EH (cell line): ENCODE measurements around the gene NCF4.

ENCODE experiments used
- DNase-seq: peaks from one replicate; pipeline ENCODE4 v3.0.0-alpha.2; 2015; ENCODE audit warnings: low read depth

NCF4 gene

DNA sequence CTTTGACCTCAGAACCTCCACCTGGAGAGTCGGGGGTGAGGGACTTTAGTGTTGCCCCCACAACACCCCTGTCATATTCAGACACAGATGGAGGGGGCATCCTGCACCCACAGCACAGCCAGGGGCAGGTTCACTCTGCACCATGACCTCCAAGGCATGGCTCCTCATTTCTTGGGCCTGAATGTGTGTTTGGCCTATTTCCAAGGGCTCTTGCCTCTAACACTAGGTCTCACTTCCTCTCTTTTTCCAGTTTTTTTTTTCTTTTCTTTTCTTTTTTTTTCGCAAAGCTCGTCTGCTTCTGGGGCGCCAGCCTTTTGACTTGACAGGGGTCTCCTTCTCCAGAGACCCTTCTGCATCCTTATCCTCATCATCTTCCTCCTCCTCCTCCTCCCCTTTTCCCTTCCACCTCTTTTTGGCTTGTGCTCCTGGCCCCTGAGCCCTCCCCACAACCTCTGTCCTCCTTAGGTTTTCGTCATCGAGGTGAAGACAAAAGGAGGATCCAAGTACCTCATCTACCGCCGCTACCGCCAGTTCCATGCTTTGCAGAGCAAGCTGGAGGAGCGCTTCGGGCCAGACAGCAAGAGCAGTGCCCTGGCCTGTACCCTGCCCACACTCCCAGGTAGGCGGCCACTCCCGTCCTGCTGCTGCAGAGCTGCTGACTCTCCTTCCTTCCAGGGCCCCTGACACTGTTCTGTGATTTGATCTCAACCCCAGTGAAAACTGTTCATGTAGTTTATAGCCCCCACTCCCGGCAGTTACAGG is 3.8 kb downstream of the NCF4 start:
- DNase-seq, result no peak

DNA sequence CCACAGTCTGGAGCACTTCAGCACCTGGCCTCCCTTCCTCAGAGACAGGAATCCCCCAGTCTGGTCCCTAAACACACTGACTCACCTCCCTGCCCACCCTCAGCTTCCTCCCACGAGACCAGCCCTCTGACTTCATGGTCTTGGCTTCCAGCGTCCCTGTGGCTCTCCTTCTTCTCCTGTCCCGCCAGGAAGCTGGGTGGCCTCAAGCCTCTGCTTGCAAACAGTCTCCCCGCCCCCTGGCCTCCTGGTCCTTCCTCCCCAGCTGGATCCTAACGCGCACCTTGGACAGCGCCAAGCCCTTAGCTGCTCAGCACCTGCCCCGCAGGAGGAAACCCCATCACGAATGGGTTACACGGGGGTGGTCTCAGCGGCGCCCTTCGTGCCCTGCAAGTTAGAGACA is 4.5 kb downstream of the NCF4 start:
- DNase-seq, result no peak

DNA sequence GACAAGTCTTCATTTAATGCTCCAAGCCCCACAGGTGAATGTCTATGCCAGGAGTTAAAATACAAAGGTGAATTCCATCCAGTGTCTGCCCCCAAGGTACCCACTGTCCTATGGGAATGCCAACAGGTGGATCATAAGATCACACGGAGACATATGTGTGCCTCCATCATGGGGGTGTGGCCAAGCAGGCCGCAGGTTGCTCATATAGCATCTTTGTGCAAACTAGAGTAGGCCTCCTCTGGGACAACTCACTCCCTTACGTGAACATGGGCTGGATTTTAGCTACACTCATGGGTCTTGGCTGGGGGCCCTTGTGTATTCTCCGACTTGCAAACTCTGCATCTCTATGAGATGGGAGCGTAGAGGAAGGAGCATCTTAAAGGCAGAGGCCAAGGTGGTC is 6.9 kb downstream of the NCF4 start:
- DNase-seq, result no peak

DNA sequence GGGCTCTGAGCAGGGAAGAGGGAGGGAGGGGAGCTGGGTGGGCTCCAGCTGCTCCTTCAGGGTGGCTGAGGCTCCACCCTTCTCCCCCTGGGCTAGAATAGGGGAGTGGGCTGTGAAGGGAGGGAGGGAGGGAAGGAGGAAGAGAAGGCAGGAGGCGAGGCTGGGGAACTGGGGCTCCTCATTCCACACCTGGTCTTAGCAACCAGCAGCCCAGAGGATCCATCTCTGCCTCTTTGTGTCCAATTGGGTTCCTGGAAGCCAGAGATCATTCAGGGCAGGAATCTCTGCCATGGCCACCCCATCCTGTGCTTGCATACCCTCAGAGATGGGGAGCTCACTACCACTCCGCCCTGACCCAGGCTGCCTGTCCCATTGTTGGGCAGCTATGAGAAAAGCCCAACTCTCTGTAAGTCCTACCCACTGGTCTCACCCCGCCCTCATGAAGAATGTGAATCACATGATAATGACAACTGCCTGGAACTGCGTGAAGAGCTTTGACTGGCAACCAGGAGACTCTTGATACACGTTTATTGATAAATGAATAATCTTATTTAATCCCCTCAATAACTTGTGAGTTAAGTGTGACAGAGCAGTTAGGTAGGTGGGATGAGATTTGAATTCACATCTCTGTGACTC is 7.9 kb downstream of the NCF4 start:
- no peak for DNase-seq

DNA sequence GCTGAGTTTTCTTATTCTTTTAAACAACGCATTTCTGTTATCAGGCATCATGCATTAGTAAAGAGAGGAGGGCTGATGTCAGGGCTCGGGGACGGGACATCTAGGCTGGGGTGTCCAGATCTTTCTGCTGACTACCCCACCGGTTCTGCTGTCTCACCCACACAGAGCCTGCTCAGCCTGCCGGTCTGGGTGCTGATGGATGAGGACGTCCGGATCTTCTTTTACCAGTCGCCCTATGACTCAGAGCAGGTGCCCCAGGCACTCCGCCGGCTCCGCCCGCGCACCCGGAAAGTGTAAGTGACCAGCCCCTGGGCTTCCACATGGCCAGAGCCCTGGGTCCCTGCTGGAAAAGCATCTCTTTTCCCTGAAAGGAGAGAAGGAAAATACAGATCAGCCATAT is 9.4 kb downstream of the NCF4 start:
- DNase-seq, result no peak

DNA sequence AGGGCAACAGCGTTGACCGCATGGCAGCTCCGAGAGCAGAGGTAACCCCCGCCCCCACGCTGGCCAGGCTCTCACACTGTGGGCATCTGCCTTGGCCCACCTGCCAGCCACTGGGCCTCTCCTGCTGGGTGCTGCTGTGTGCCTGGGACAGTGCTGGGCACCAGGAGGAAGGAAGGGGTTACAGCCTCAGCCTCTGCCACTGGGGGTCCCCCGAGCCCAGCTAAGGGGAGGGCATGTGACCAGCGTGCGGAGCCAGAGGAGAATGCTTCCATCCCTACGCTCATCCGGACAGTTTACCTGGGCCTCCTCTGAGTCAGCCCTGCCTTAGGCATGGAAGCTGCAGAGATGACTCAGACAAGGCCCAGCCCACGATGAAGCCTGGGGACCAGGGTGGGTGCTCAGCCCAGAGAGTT is 10.9 kb downstream of the NCF4 start:
- DNase-seq, result peak; percentile 6

DNA sequence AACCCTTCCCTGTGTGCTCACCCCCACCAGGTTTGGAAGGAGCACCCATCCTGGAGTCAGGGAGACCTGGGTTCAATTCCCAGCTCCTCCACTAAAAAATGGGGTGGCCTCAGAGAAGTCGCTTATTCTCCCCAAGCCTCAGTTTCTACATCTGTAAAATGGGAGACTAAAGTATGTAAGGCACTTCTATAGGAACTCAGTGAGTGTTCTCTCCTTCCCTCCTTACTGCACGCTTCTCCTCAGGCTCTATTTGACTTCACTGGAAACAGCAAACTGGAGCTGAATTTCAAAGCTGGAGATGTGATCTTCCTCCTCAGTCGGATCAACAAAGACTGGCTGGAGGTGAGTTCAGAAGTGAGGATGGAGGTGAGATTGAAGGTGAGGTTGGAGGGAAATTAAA is 11.3 kb downstream of the NCF4 start:
- no peak for DNase-seq

DNA sequence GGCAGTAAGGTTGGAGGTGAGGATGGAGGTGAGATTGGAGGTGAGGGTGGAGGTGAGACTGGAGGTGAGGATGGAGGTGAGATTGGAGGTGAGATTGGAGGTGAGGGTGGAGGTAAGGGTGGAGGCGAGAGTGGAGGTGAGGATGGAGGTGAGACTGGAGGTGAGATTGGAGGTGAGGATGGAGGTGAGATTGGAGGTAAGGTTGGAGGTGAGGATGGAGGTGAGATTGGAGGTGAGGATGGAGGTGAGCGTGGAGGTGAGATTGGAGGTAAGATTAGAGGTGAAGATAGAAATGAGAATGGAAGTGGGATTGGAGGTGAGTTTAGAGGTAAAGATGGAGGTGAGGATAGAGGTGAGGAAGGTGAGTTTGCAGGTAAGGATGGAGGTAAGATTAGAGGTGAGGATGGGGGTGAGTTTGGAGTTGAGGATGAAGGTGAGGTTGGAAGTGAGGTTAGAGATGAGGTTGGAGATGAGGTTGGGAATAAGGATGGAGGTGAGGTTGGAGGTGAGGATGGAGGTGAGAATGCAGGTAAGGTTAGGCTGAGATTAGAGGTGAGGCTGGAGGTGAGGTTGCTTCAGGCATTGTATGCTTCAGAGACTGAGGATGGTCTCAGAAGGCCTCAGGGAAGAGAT is 12.2 kb downstream of the NCF4 start:
- DNase-seq, result no peak

DNA sequence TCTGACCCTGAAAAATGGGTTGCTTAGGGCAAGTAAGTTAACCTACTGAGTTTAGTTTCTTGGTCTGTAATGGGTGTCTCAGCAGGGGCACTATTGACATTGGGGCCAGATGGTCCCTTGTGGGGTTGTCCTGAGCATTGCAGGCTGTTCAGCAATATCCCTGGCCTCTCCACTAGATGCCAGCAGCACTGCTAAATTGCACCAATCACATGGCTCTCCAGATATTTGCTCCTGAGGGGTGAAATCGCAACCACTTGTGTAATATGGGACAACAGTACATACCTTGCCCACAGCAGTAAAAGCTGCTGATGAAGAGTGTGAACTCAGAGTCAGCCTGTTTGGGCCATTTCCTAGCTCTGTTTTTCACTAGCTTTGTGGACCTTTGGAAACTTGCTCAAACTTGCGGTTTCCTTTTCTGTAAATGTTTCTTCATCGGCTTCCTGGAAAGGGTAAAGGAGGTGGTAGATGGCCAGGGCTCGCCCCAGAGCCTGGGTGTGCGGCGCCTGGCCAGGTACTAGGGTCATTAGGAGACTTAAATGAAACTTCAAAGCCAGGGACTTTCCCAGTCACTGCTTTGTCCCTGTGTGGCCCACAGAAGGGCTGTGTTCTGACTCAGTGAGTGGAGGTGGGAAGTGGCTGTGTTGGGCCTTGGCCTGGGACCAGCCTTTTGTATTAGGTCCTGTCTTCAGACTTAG is 13.0 kb downstream of the NCF4 start:
- DNase-seq, result peak; percentile 64

DNA sequence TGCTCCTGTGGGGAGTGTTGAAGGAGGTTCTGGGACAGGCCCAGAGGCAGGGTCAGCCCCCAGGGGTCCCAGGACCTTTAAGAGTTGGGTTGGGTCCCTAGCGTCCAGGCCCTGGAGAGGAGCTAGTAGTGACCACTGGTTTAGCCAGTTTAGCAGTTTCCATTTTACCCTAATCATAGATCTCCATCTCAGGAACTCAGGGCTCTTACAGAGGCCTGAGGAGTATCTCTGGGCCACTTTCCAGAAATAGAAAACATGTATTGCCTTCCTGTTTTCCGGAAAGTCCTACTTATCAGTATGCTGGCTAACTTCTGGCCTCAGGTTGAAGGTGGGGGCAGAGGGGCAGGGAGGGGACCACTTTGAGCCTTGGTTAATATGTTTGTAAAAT is 13.5 kb downstream of the NCF4 start:
- no peak for DNase-seq

DNA sequence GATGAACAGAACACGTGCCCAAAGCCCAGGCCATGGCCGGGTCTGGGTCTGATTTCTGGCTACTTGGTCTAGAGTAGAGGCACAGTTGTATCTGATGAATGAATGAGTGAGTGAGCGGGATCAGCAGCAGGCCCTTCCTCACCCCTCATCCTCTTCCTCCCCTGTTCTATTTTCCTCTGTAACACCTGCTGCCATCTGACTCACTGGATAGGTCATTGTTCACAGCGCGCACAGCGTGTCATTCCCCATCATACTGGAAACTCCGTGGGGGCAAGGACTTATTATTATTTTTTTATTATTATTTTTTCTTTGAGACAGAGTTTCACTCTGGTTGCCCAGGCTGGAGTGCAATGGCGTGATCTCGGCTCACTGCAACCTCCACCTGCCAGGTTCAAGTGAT is 13.9 kb downstream of the NCF4 start:
- no peak for DNase-seq

DNA sequence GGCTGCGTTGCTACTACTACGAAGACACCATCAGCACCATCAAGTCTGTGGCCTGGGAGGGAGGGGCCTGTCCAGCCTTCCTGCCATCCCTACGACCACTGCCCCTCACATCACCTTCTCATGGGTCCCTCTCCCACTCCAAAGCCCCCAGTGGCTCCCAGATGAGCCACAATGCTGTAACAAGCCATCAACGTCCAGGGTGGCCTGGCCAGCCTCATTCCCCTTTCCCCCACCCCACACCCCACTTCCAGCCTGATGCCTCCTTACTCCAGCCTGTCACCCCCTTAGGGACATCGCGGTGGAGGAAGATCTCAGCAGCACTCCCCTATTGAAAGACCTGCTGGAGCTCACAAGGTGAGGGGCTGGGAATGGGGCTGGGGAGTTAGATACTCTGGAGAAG is 14.9 kb downstream of the NCF4 start:
- no peak for DNase-seq

DNA sequence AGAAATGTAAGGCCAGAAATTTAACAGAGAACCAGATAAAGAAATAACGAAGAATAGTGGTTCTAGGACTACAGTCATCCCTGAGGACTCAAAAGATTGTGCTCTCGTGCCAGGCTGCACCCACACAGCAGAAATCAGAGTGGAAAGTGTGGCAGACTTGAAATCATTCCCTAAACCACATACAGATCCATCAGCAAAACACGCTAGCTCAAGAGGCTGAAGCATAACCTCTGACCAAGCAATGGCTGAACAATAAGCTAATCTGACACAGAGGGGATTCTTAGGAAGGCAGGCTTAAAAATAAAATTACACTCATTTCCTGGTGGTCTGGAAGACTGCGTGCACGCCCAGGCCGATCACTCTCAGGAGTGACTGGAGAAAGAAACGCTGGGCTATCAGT is 19.0 kb downstream of the NCF4 start:
- no peak for DNase-seq

DNA sequence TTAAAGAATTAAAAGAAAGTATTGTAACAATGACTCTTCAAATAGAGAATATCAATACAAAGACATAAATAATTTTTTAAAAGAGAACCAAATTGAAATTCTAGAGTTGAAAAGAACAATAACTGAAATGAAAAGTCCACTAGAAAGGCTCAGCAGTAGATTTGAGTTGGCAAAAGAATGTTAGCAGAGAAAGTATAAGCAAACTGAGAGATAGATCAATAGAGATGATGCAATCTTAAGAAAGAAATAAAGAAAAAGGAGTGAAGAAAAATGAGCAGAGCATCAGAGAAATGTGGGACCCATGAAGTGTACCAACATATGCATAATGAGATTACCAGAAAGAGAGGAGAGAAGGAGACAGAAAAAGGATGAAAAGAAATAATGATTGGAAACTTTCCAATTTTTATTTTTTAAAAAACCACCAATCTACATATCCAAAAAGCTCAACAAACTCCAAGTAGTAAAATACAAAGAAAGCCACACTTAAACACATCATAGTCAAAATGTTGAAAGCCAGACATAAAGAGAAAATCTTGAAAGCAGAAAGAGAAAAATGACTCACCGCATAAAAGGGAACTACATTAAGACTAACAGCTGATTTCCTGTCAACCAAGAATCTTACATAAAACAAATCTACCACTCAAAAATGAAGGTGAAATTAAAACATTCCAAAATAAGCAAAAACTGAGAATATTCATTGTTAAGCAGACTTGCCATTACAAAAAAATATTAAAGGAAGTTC is 20.9 kb downstream of the NCF4 start:
- DNase-seq, result no peak

DNA sequence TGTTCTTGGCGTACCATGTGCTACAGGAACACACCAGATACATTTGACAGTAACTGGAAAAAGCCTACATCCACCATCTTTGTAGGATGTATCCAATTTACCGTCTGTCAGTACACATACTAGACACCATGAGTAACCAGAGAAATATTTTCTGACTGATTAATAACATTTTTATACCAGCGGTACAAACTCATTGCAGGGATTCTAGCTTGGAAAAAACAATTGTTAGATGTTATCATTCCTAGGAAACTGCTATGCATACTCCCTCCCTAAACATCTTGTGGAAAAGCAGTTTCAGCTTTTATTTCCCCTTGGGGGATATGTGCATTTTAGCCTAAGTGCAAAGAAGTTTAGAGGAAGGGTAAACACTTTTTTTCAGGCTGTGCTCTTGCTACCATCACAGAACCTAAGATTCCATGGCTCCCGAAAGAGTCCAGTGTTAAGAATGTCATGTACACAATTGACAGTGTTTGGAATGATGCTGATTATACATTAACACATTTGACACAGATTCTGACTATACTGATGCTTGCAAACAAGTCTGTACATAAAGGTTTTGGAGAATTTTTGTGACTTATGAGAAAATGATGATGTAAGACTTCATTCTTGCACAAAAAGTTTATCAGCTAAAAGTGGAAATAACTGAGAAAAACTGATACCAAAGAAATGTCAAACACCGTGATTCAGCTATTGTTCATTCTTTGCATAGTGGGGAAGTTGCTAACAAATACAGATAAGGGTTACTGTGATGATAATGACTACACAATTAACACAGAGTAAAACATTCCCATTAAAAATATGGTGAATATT is 23.7 kb downstream of the NCF4 start:
- peak; percentile 41 for DNase-seq

DNA sequence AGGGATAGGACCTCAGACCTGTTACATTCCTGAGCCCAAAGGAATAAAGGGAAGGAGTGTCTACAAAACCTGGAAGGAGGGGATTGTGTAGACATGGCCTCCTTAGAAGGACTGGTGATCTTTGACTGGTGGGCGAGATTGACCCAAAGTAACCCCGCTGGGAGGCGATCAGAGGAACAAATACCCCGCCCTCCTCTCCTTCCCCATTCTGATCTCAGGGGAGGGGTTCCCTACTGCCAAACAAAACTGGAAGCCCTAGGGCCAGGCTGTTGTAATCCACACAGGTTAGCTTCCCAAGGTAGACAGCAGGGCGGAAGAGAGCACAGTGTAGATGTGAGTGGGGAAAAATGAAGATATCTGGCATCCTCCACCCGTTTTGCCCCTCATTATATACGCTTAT is 24.7 kb downstream of the NCF4 start:
- DNase-seq, result no peak

DNA sequence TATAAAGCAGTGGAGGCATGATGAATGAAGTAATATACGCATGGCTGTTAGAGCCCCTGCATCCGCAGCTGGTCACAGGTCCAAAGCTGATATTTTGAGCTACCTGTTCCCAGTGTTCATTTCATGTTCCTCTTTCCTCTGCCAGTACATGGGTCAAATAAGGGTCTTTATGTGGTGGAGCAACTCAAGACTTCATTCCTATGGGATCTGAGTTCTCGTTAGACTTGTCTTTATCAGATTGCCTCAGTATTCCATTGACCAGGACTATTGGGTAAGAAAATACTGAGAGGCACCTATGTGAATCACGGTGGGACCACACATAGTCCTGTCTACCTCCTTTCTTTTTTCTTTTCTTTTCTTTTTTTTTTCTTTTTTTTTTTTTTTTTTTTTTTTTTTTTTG is 25.2 kb downstream of the NCF4 start:
- no peak for DNase-seq

DNA sequence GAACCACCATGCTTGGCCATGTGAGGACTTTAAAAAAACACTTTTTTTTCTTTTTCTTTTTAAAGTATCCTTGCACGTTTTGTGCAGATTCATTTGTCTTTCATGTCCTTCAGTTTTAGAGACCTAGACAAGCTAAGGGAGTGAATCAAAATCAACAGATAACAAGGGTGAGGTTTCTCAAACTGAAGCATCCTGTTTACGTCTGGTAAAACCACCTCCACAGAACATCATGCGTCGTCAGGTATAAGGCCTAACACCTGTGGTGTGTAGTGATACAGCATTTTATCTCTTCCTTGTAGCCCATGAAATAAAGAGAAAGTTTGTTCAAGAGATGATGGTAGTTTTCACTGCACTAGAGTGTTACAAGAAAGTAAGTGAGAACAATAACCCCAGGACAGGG is 26.4 kb downstream of the NCF4 start:
- no peak for DNase-seq

DNA sequence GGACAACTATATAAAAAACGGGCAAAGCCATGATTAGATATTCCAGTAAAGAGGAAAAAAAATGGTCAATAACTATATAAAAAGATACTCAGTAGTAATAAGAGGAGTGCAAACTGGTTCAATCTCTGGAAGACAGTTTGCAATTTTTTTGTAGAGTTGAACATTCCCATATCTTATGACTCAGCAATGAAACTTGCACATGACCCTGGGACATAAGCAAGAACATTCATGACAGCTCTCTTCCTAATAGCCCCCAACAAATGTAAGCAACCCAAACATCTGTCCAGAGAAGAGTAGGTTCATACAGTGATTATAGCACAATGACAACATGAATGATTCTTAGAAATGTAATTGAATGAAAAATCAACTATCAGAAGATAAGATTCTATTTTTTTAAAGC is 30.8 kb downstream of the NCF4 start:
- no peak for DNase-seq

DNA sequence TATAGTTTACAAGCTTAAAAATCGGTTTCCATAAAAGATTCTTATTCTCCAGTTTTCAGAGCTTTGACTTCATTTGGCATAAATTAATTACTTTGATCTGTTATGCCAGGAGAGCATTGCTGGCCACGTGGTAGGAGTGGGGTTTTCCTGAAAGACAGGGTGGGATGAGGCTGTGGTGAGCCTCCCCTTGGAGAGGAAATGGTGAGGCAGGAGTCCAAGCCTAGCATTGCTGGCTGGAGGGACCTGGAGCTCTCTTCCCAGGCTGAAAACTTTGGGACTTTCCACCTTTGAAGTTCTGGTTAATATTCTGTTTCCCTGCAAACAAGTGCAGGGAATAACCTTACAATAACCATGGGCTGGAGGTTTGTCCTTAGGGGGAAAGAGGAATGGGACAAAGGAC is 31.5 kb downstream of the NCF4 start:
- no peak for DNase-seq

DNA sequence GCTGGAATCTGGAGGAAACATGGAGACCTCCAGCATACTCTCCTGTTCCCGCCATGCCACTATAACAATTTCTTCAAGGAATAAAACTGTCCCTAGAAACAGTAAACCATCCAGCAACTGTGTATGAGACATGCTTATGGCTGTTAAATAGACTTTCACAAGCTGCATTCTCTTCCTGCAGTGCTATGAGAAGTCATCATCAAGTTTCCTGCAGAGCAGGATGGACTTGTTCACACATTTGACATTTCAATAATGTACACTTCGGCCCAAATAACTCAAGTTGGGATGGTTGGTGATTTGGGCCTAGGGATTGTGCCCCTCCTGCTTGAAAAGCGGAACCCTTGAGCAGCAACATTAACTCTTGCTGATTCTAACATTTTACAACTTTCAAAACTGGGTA is 32.5 kb downstream of the NCF4 start:
- no peak for DNase-seq
